HG03342 (cell line): ENCODE data around the gene NBPF1.
"Not testable (repeated sequence)": the region's sequence is repeated elsewhere in the genome, so short reads cannot be mapped to it uniquely, and the experiment has no call there.

Source experiments
- ATAC-seq: cut with Tn5 transposase; IDR thresholded peaks from one replicate; pipeline ENCODE4 v1.9.1; 2021; ENCODE audit warnings: mild to moderate bottlenecking, moderate library complexity; ENCODE audit not compliant: unreplicated experiment

Gene NBPF1

GRCh38 chr1:16557034-16557433, 56.3 kb downstream of the NBPF1 start:
- not testable (repeated sequence) for ATAC-seq

- not testable (repeated sequence) for ATAC-seq
These were observed 60.1 kb downstream of the NBPF1 start for GRCh38 chr1:16553244-16553643.

- ATAC-seq = not testable (repeated sequence)
These were observed 63.0 kb downstream of the NBPF1 start for GRCh38 chr1:16550212-16550918.

GRCh38 chr1:16549545-16549944, 63.8 kb downstream of the NBPF1 start:
- not testable (repeated sequence) for ATAC-seq

- not testable (repeated sequence) for ATAC-seq
These were observed 65.7 kb downstream of the NBPF1 start for GRCh38 chr1:16547502-16548241.

- ATAC-seq = not testable (repeated sequence)
These were observed 67.7 kb downstream of the NBPF1 start for GRCh38 chr1:16545682-16546095.

GRCh38 chr1:16540421-16540893, 72.9 kb downstream of the NBPF1 start:
- ATAC-seq = not testable (repeated sequence)

GRCh38 chr1:16537528-16537927, 75.8 kb downstream of the NBPF1 start:
- not testable (repeated sequence) for ATAC-seq

- ATAC-seq = not testable (repeated sequence)
These were observed 76.6 kb downstream of the NBPF1 start for GRCh38 chr1:16536796-16537195.

- not testable (repeated sequence) for ATAC-seq
These were observed 77.5 kb downstream of the NBPF1 start for GRCh38 chr1:16535898-16536297.

- ATAC-seq = not testable (repeated sequence)
These were observed 77.9 kb downstream of the NBPF1 start for GRCh38 chr1:16535487-16535886.

- not testable (repeated sequence) for ATAC-seq
These were observed 78.4 kb downstream of the NBPF1 start for GRCh38 chr1:16534829-16535456.

GRCh38 chr1:16534239-16534828, 79.0 kb downstream of the NBPF1 start:
- not testable (repeated sequence) for ATAC-seq

GRCh38 chr1:16532235-16532991, 81.0 kb downstream of the NBPF1 start:
- ATAC-seq = not testable (repeated sequence)

GRCh38 chr1:16528338-16528737, 85.0 kb downstream of the NBPF1 start:
- ATAC-seq = not testable (repeated sequence)

GRCh38 chr1:16525769-16526168, 87.6 kb downstream of the NBPF1 start:
- ATAC-seq = not testable (repeated sequence)

- ATAC-seq = not testable (repeated sequence)
These were observed 91.7 kb downstream of the NBPF1 start for GRCh38 chr1:16521679-16522078.

GRCh38 chr1:16521288-16521583, 92.1 kb downstream of the NBPF1 start:
- ATAC-seq = no peak

GRCh38 chr1:16520435-16521287, 92.7 kb downstream of the NBPF1 start:
- ATAC-seq = not testable (repeated sequence)
